Neural progenitor cell (in vitro differentiated cells): Measurements from ENCODE around the gene PPTC7. TPM values are rescaled to one million over a fixed set of nuclear protein-coding genes. Genes with fewer than 3 reads are reported as not detected.

Experiments
- DNase-seq: peaks from one replicate; pipeline ENCODE4 v3.0.0-alpha.2; 2016; ENCODE audit warnings: low spot score
- H2AFZ ChIP-seq: fragments of 200-600 bp; sonication (generic); replicated peaks from 2 replicates; pipeline ENCODE4 v1.6.1; 2016; ENCODE audit warnings: antibody characterized with exemption
- H3F3A ChIP-seq: fragments of 200-600 bp; sonication (generic); 2 replicates; pipeline ENCODE4 v1.6.1; 2016; ENCODE audit warnings: antibody characterized with exemption, low read depth
- H3K27ac ChIP-seq: fragments of 200-600 bp; sonication (generic); 2 replicates; pipeline ENCODE4 v1.5.1; 2016; ENCODE audit warnings: mild to moderate bottlenecking
- H3K27me3 ChIP-seq: fragments of 200-600 bp; sonication (generic); 2 replicates; pipeline ENCODE4 v1.6.1; 2016; ENCODE audit warnings: mild to moderate bottlenecking, moderate library complexity
- H3K36me3 ChIP-seq: fragments of 200-600 bp; sonication (generic); 2 replicates; pipeline ENCODE4 v1.5.1; 2016
- H3K4me1 ChIP-seq: fragments of 200-600 bp; sonication (generic); 2 replicates; pipeline ENCODE4 v1.6.1; 2016; ENCODE audit warnings: mixed run types
- H3K4me2 ChIP-seq: fragments of 200-600 bp; sonication (generic); 2 replicates; pipeline ENCODE4 v1.6.1; 2016
- H3K4me3 ChIP-seq: fragments of 200-600 bp; sonication (generic); 2 replicates; pipeline ENCODE4 v1.5.1; 2016
- H3K79me2 ChIP-seq: fragments of 200-600 bp; sonication (generic); 2 replicates; pipeline ENCODE4 v1.6.1; 2016; ENCODE audit warnings: low read depth
- H3K9ac ChIP-seq: fragments of 200-600 bp; sonication (generic); 2 replicates; pipeline ENCODE4 v1.6.1; 2016
- H3K9me3 ChIP-seq: fragments of 200-600 bp; sonication (generic); 2 replicates; pipeline ENCODE4 v1.5.1; 2016; ENCODE audit warnings: low read depth
- H4K20me1 ChIP-seq: fragments of 200-600 bp; sonication (generic); 2 replicates; pipeline ENCODE4 v1.6.1; 2016; ENCODE audit warnings: low read depth
- H3K27ac Mint-ChIP-seq: 3 replicates; pipeline ENCODE4 v1.8.0; 2021; ENCODE audit warnings: mixed read lengths
- H3K27me3 Mint-ChIP-seq: 2 replicates; pipeline ENCODE4 v1.8.0; 2022; ENCODE audit warnings: low read depth, mild to moderate bottlenecking, inconsistent platforms, moderate library complexity, mixed read lengths; ENCODE audit not compliant: insufficient read depth
- H3K36me3 Mint-ChIP-seq: 3 replicates; pipeline ENCODE4 v1.8.0; 2021; ENCODE audit warnings: mixed read lengths
- H3K4me1 Mint-ChIP-seq: 3 replicates; pipeline ENCODE4 v1.8.0; 2021; ENCODE audit warnings: mixed read lengths
- H3K4me3 Mint-ChIP-seq: 3 replicates; pipeline ENCODE4 v1.8.0; 2021; ENCODE audit warnings: mild to moderate bottlenecking, moderate library complexity, mixed read lengths
- H3K9me3 Mint-ChIP-seq: 3 replicates; pipeline ENCODE4 v1.8.0; 2020; ENCODE audit warnings: mixed read lengths
- CTCF ChIP-seq: fragments of 200-600 bp; sonication (generic); IDR thresholded peaks from 2 replicates; pipeline ENCODE4 v1.5.1; 2017; ENCODE audit warnings: antibody characterized with exemption, mild to moderate bottlenecking
- EZH2 ChIP-seq: fragments of 200-600 bp; sonication (generic); IDR thresholded peaks from 2 replicates; pipeline ENCODE4 v1.6.1; 2017; ENCODE audit warnings: antibody characterized with exemption, mild to moderate bottlenecking, moderate library complexity
- EZH2phosphoT487 ChIP-seq: fragments of 200-600 bp; sonication (generic); IDR thresholded peaks from 2 replicates; pipeline ENCODE4 v1.6.1; 2017; ENCODE audit warnings: antibody characterized with exemption
- total RNA-seq: library from RNA; depleted of rRNA; stranded (reverse); fragments of >200 nt; gene quantifications from 2 replicates; pipeline ENCODE4 v1.2.3, GENCODE V29; 2015; ENCODE audit warnings: low replicate concordance

Gene PPTC7
- total RNA-seq, 1 donor from 2014 or later = 11.2 TPM

GRCh38 chr12:110581931-110582275 lies 1.2 kb downstream of the PPTC7 start:
- H3K9ac ChIP-seq = no peak overlapping the region
- TF ChIP-seq CTCF (no peak), EZH2 (no peak), EZH2phosphoT487 (no peak)
- peaks cover 21% of the 10 kb centered on the region for H3K4me1 ChIP-seq
- H3K36me3 Mint-ChIP-seq = peaks cover 11% of the 10 kb centered on the region
- H2AFZ ChIP-seq = no peak overlapping the region
- H4K20me1 ChIP-seq = peaks cover 46% of the 10 kb centered on the region
- H3F3A ChIP-seq = peaks cover 8% of the 10 kb centered on the region
- no peak overlapping the region for H3K27ac ChIP-seq
- H3K27me3 Mint-ChIP-seq = no peaks in the 10 kb centered on the region
- no peak for DNase-seq
- peaks cover 60% of the 10 kb centered on the region for H3K79me2 ChIP-seq
- peak overlapping the region; percentile 69 for H3K4me3 ChIP-seq
- H3K4me1 Mint-ChIP-seq = peaks cover 28% of the 10 kb centered on the region
- peak overlapping the region; percentile 16 for H3K27ac Mint-ChIP-seq
- no peaks in the 10 kb centered on the region for H3K9me3 ChIP-seq
- H3K36me3 ChIP-seq = no peaks in the 10 kb centered on the region
- H3K4me2 ChIP-seq = peak overlapping the region; percentile 97
- H3K9me3 Mint-ChIP-seq = no peaks in the 10 kb centered on the region
- peak overlapping the region; percentile 90 for H3K4me3 Mint-ChIP-seq
- H3K27me3 ChIP-seq = peaks cover 14% of the 10 kb centered on the region

- peaks cover 11% of the 10 kb centered on the region for H3K4me1 ChIP-seq
- H3K27ac ChIP-seq = no peak overlapping the region
- DNase-seq = no peak
- H2AFZ ChIP-seq = no peak overlapping the region
- H3K4me2 ChIP-seq = no peak overlapping the region
- peaks cover 11% of the 10 kb centered on the region for H3K36me3 Mint-ChIP-seq
- H3F3A ChIP-seq = no peaks in the 10 kb centered on the region
- no peaks in the 10 kb centered on the region for H3K9me3 ChIP-seq
- H3K27me3 ChIP-seq = peaks cover 14% of the 10 kb centered on the region
- H3K4me1 Mint-ChIP-seq = peaks cover 21% of the 10 kb centered on the region
- no peaks in the 10 kb centered on the region for H3K9me3 Mint-ChIP-seq
- H3K79me2 ChIP-seq = peaks cover 82% of the 10 kb centered on the region
- no peaks in the 10 kb centered on the region for H3K36me3 ChIP-seq
- H3K27me3 Mint-ChIP-seq = no peaks in the 10 kb centered on the region
- H3K9ac ChIP-seq = no peak overlapping the region
- TF ChIP-seq CTCF (no peak), EZH2phosphoT487 (no peak), EZH2 (no peak)
- H4K20me1 ChIP-seq = peaks cover 50% of the 10 kb centered on the region
- no peak overlapping the region for H3K27ac Mint-ChIP-seq
- H3K4me3 ChIP-seq = no peak overlapping the region
- no peak overlapping the region for H3K4me3 Mint-ChIP-seq
These were observed 3.4 kb downstream of the PPTC7 start for GRCh38 chr12:110579535-110580253.

- Histone ChIP-seq H3K4me3 (no peak overlapping the region), H3K9me3 (no peaks in the 10 kb centered on the region), H4K20me1 (peaks cover 50% of the 10 kb centered on the region), H3F3A (no peaks in the 10 kb centered on the region), H3K4me1 (peaks cover 10% of the 10 kb centered on the region), H3K27me3 (peaks cover 14% of the 10 kb centered on the region), H3K9ac (no peak overlapping the region), H3K4me2 (no peak overlapping the region), H3K27ac (no peak overlapping the region), H3K79me2 (peaks cover 89% of the 10 kb centered on the region), H2AFZ (no peak overlapping the region), H3K36me3 (no peaks in the 10 kb centered on the region)
- Mint-ChIP-seq H3K27me3 (no peaks in the 10 kb centered on the region), H3K4me3 (no peak overlapping the region), H3K4me1 (peaks cover 18% of the 10 kb centered on the region), H3K9me3 (no peaks in the 10 kb centered on the region), H3K36me3 (peaks cover 11% of the 10 kb centered on the region), H3K27ac (no peak overlapping the region)
- DNase-seq = no peak
- TF ChIP-seq CTCF (no peak), EZH2phosphoT487 (no peak), EZH2 (no peak)
These were observed 4.2 kb downstream of the PPTC7 start for GRCh38 chr12:110578694-110579534.
